ENCODE results near the gene CNIH2. TPM values are rescaled to one million over a fixed set of nuclear protein-coding genes. Genes with fewer than 3 reads are reported as not detected.

The CNIH2 gene
- total RNA-seq, 1 experiment from 2014 or later = 1.3 TPM

DNA sequence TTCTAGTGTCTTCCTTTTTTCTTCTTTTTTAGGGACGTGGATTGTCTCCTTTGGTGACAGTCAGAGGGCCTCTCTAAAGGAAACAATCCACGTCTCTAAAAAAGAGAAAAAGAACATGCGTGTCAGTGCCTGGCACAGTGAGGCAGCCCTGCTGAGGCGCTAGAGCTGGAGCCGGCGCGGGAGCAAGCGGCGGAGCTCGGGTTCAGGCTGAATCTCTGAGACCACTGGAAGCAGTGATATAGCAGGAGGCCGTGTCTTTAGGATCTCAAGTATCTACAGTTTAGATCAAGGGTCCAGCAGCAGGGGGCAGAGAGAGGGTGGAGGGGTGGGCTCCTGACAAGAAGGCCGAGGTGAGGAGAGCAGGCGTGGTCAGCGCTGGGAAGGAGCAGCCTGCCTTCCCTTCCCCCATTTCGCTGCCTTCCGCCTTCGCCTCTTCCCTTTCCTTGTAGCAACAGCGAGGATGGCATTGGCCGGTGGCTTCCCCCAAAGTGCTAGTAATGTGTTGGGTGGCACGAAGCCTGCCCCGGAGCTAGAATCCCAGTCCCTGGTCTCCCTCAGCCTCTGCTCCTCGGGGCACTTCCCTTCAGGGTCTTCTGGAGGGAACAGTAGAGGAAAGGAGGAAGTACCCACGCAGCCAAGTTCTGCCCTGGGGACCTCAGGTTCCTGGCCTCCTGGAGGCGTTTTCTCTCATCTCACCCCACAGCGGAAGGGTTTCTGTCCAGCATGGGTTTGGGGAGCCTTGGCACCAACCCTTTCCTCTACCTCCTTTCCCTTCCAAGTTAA, 37.8 kb upstream of the CNIH2 start:
- Histone ChIP-seq H2AFZ (ENCODE audit: low read depth, low read length, poor library complexity, severe bottlenecking) (no peak overlapping the region), H3K27me3 (ENCODE audit: insufficient read depth, low read length) (no peaks in the 10 kb centered on the region), H3K4me1 (ENCODE audit: control insufficient read depth in 1 of 2, insufficient read depth in 2 of 2, low read length in 2 of 2) (no peaks in the 10 kb centered on the region), H3K79me2 (ENCODE audit: insufficient read depth, low read length) (no peaks in the 10 kb centered on the region), H3K9ac (ENCODE audit: low read length) (no peak overlapping the region), H3K36me3 (ENCODE audit: control insufficient read depth in 1 of 2, insufficient read depth in 2 of 2, low read length in 2 of 2) (0 out of 4 replicates have a peak, but pooled peaks cover 4% of the 10 kb centered on the region in 2 experiments), H3K4me2 (ENCODE audit: low read length) (no peak overlapping the region), H3K4me3 (replicated peaks in 1 of 2; ENCODE audit: low read depth in 1 of 2, low read length in 2 of 2) (no peak overlapping the region), H3K9me2 (ENCODE audit: insufficient read depth) (no peaks in the 10 kb centered on the region), H3K9me3 (ENCODE audit: control insufficient read depth in 1 of 2, insufficient read depth in 1 of 2, low read depth in 1 of 2, low read length in 2 of 2) (no peaks in the 10 kb centered on the region), H4K20me1 (ENCODE audit: insufficient read depth) (no peaks in the 10 kb centered on the region), H3K27ac (ENCODE audit: low read depth, low read length) (no peak overlapping the region)
- BruUV-seq (replicated peaks) = no TSS peak
- ATAC-seq (no peak), DNase-seq (ENCODE audit: low read depth, low spot score) (no peak)
- TF ChIP-seq TCF7L2 (IDR thresholded peaks at IDR 0.05; ENCODE audit: borderline replicate concordance, extremely low read depth, insufficient read depth, insufficient read length) (no peak), ELF1 (IDR thresholded peaks at IDR 0.05; ENCODE audit: borderline replicate concordance, low read depth) (no peak), RAD21 (IDR thresholded peaks at IDR 0.05; ENCODE audit: low read depth) (no peak), CEBPB (IDR thresholded peaks at IDR 0.05; ENCODE audit: low read depth) (no peak), FOSL1 (IDR thresholded peaks at IDR 0.05; ENCODE audit: low read depth) (no peak), EZH2 (IDR thresholded peaks at IDR 0.05) (no peak), ZNF274 (IDR thresholded peaks at IDR 0.05; ENCODE audit: low read depth, low read length) (no peak), POLR2A (IDR thresholded peaks at IDR 0.05; ENCODE audit: borderline replicate concordance, extremely low read depth, insufficient read depth, insufficient read length) (no peak), SIN3A (IDR thresholded peaks at IDR 0.05; ENCODE audit: low read depth) (no peak), ZBTB33 (IDR thresholded peaks at IDR 0.05; ENCODE audit: extremely low read depth, insufficient replicate concordance, low read length) (no peak), POLR2AphosphoS5 (IDR thresholded peaks at IDR 0.05; ENCODE audit: low read depth, low read length) (no peak), ZFX (IDR thresholded peaks at IDR 0.05) (no peak), CBX3 (IDR thresholded peaks at IDR 0.05; ENCODE audit: low read depth) (no peak)
- TF ChIP-seq, protein P1, sequence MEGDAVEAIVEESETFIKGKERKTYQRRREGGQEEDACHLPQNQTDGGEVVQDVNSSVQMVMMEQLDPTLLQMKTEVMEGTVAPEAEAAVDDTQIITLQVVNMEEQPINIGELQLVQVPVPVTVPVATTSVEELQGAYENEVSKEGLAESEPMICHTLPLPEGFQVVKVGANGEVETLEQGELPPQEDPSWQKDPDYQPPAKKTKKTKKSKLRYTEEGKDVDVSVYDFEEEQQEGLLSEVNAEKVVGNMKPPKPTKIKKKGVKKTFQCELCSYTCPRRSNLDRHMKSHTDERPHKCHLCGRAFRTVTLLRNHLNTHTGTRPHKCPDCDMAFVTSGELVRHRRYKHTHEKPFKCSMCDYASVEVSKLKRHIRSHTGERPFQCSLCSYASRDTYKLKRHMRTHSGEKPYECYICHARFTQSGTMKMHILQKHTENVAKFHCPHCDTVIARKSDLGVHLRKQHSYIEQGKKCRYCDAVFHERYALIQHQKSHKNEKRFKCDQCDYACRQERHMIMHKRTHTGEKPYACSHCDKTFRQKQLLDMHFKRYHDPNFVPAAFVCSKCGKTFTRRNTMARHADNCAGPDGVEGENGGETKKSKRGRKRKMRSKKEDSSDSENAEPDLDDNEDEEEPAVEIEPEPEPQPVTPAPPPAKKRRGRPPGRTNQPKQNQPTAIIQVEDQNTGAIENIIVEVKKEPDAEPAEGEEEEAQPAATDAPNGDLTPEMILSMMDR (IDR thresholded peaks at IDR 0.05 in 2 of 3, conservative IDR thresholded peaks at IDR 0.05 in 1 of 3; ENCODE audit: borderline replicate concordance in 1 of 3, insufficient read depth in 1 of 3, low read depth in 2 of 3, low read length in 2 of 3) = no peak
- intact Hi-C loops (cut with micrococcal nuclease) = no loop called here
- ChIA-PET RAD21 (ENCODE audit: low non-redundant PET in 1 of 2, low total read pairs in 2 of 2, uncharacterized antibody in 2 of 2, unreplicated experiment in 2 of 2) (no interaction called here), CTCF (interaction anchor here (1.3 kb wide), 1 partner anchor 18 kb away, joined by 4 read pairs; no protein-coding TSS in a partner anchor), POLR2A (no interaction called here)

All from HCT116 (cell line).